ENCODE results near the gene PAX5. TPM values are rescaled to one million over a fixed set of nuclear protein-coding genes. Genes with fewer than 3 reads are reported as not detected.

Gene PAX5
- total RNA-seq, 4 donors from 2014 or later = 0.55 TPM; not detected in 3

DNA sequence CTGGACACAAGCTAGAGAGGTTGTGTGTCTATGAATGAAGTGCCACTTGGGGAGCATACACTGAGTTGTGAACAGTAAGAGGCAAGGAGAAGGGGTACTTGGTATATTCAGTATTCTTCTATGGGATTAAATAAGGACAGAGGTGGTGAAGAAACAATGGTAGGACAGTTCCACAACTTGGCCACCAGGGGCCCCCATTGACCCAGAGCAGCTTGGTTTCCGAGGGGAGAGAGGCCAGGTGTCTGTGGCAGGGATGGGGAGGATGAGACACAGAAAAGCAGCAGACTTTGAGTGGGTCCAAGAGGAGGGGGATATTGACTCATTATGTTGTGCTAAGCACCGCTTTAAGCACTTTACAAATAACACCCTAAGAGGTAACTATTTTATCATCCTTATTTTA, 240.8 kb downstream of the PAX5 start:
- H3K27me3 ChIP-seq = no peaks in the 10 kb centered on the region
- TF ChIP-seq CTCF (IDR thresholded peaks at IDR 0.05) (no peak), POLR2A (IDR thresholded peaks at IDR 0.05) (no peak)
- no peaks in the 10 kb centered on the region for H3K36me3 ChIP-seq
- intact Hi-C loops (cut with DNase I; ENCODE audit: low total_unique reads) = no loop called here
- H3K4me3 ChIP-seq = no peak overlapping the region
- no peak for DNase-seq
- no peak overlapping the region for H3K27ac ChIP-seq
- no peaks in the 10 kb centered on the region for H3K4me1 ChIP-seq
- H3K9me3 ChIP-seq = no peaks in the 10 kb centered on the region

- Histone ChIP-seq H3K9me3 (no peaks in the 10 kb centered on the region), H3K27me3 (no peaks in the 10 kb centered on the region), H3K27ac (no peak overlapping the region), H3K4me3 (no peak overlapping the region), H3K4me1 (no peaks in the 10 kb centered on the region), H3K36me3 (no peaks in the 10 kb centered on the region)
- DNase-seq = no peak
- TF ChIP-seq POLR2A (IDR thresholded peaks at IDR 0.05) (no peak), CTCF (IDR thresholded peaks at IDR 0.05) (no peak)
- intact Hi-C loops (cut with DNase I; ENCODE audit: low total_unique reads) = no loop called here
Observed at GRCh38 chr9:36791222-36791950, 242.7 kb downstream of the PAX5 start.

- Histone ChIP-seq H3K27ac (no peak overlapping the region), H3K9me3 (no peaks in the 10 kb centered on the region), H3K4me1 (no peaks in the 10 kb centered on the region), H3K27me3 (no peaks in the 10 kb centered on the region), H3K4me3 (no peak overlapping the region), H3K36me3 (no peaks in the 10 kb centered on the region)
- intact Hi-C loops (cut with DNase I; ENCODE audit: low total_unique reads) = no loop called here
- TF ChIP-seq POLR2A (IDR thresholded peaks at IDR 0.05) (no peak), CTCF (IDR thresholded peaks at IDR 0.05) (no peak)
- no peak for DNase-seq
Observed at GRCh38 chr9:36789886-36790285, 244.2 kb downstream of the PAX5 start.

DNA sequence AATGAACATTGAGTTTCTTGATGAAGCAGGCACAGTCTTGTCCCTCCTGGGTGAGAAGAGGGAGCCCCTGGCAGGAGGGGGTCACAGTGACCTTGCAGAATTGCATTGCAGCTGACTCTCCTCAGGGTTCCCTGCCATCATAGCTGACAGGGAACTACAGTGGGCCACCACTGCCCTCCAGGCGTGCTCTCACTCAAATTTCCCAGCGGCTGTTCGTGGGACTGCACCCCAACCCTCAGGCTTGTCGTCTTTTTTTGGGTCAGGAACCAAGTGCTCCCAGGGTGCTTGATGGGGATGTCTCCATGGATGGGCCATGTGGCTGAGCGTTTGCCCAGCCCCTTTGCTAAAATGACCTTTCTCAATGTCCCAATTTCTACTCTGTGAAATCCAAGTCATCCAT, 245.5 kb downstream of the PAX5 start:
- no peak overlapping the region for H3K4me3 ChIP-seq
- intact Hi-C loops (cut with DNase I; ENCODE audit: low total_unique reads) = no loop called here
- no peak for DNase-seq
- no peaks in the 10 kb centered on the region for H3K27me3 ChIP-seq
- TF ChIP-seq CTCF (IDR thresholded peaks at IDR 0.05) (no peak), POLR2A (IDR thresholded peaks at IDR 0.05) (no peak)
- H3K36me3 ChIP-seq = no peaks in the 10 kb centered on the region
- no peak overlapping the region for H3K27ac ChIP-seq
- no peaks in the 10 kb centered on the region for H3K4me1 ChIP-seq
- no peaks in the 10 kb centered on the region for H3K9me3 ChIP-seq

DNA sequence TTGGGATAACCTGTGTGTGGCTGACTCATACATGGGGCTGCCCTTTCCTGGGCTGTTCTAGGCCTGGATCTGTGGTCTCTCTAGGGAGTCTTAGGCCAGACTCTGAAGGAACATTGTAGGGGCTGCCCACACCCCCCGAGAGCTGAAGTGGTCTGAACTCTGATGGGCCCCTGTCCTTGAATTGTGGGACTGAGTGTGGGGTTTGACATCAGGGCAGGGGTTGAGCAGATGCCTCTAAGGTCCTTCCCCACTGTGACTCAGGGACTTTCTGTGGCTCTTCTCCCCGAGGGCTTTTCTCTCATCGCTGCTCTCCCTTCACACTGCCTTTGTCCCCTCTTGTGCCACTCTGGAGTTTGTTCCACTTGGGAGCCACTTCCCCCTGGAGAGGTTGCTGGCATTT, 246.4 kb downstream of the PAX5 start:
- TF ChIP-seq CTCF (IDR thresholded peaks at IDR 0.05) = no peak
- no peak for TF ChIP-seq POLR2A (IDR thresholded peaks at IDR 0.05)
- H3K4me1 ChIP-seq = no peaks in the 10 kb centered on the region
- H3K36me3 ChIP-seq = no peaks in the 10 kb centered on the region
- no peaks in the 10 kb centered on the region for H3K27me3 ChIP-seq
- H3K9me3 ChIP-seq = no peaks in the 10 kb centered on the region
- intact Hi-C loops (cut with DNase I; ENCODE audit: low total_unique reads) = no loop called here
- no peak overlapping the region for H3K27ac ChIP-seq
- H3K4me3 ChIP-seq = no peak overlapping the region
- no peak for DNase-seq

Small RNAs within 50 kb of the gene (microRNA-seq; reads per million reads assigned to microRNA genes)
- gene MIR4475 (ENCODE audit: borderline microRNAs expressed, borderline replicate concordance) (not detected), gene MIR4476 (ENCODE audit: borderline microRNAs expressed, borderline replicate concordance) (not detected), gene MIR4540 (ENCODE audit: borderline microRNAs expressed, borderline replicate concordance) (not detected)

Small RNAs within 50 kb of the gene (small RNA-seq; reads per million reads assigned to genes)
- not detected for gene MIR4475
- not detected for gene MIR4476
- gene MIR4540 = not detected

Other genes with a start within 250 kb of the PAX5 start
- 10 to 100 TPM; 15.6 to 37.4 (median 30.2) TPM for gene ZCCHC7, start 86.3 kb upstream of the PAX5 start, total RNA-seq

All from uterus (tissue), 4 donors.